ENCODE data around the gene KLHL21. TPM values are rescaled to one million over a fixed set of nuclear protein-coding genes. Genes with fewer than 3 reads are reported as not detected.

KLHL21 gene
- total RNA-seq, 1 experiment from 2014 or later: 17.6 TPM

DNA sequence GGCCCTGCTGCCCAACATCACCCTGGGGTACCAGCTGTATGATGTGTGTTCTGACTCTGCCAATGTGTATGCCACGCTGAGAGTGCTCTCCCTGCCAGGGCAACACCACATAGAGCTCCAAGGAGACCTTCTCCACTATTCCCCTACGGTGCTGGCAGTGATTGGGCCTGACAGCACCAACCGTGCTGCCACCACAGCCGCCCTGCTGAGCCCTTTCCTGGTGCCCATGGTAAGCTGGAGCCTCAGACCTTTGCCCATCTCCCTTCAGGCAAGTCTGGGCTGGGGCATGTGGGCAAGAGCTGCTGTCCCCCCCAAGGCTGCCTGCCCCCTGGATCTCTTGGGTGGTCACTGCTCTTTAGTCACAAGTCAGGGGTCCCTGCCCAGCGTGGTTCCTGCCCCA is 31.7 kb downstream of the KLHL21 start:
- Mint-ChIP-seq H3K4me1 (no peaks in the 10 kb centered on the region), H3K36me3 (no peaks in the 10 kb centered on the region), H3K27ac (no peak overlapping the region), H3K9me3 (peaks cover 6% of the 10 kb centered on the region), H3K27me3 (ENCODE audit: low read depth) (peaks cover 31% of the 10 kb centered on the region), H3K4me3 (no peak overlapping the region)
- ChIA-PET POLR2A (no interaction called here), CTCF (interaction anchor here (0.5 kb wide), 1 partner anchor 61 kb away, joined by 3 read pairs; no protein-coding TSS in a partner anchor)
- ATAC-seq (no peak), DNase-seq (ENCODE audit: low spot score) (no peak)
- no peak for TF ChIP-seq ZNF396 (CRISPR knock-in tag; IDR thresholded peaks at IDR 0.05; ENCODE audit: borderline replicate concordance)
- TF ChIP-seq MYBL2 (CRISPR knock-in tag; IDR thresholded peaks at IDR 0.05): no peak
- TF ChIP-seq RORB (CRISPR knock-in tag; IDR thresholded peaks at IDR 0.05): no peak
- TF ChIP-seq NR1H2 (CRISPR knock-in tag; IDR thresholded peaks at IDR 0.05): no peak
- TF ChIP-seq PRRX2 (CRISPR knock-in tag; IDR thresholded peaks at IDR 0.05): no peak
- TF ChIP-seq ZNF121 (CRISPR knock-in tag; IDR thresholded peaks at IDR 0.05): no peak
- no peak for TF ChIP-seq MXD4 (CRISPR knock-in tag; IDR thresholded peaks at IDR 0.05; ENCODE audit: borderline replicate concordance)
- TF ChIP-seq, protein P1, sequence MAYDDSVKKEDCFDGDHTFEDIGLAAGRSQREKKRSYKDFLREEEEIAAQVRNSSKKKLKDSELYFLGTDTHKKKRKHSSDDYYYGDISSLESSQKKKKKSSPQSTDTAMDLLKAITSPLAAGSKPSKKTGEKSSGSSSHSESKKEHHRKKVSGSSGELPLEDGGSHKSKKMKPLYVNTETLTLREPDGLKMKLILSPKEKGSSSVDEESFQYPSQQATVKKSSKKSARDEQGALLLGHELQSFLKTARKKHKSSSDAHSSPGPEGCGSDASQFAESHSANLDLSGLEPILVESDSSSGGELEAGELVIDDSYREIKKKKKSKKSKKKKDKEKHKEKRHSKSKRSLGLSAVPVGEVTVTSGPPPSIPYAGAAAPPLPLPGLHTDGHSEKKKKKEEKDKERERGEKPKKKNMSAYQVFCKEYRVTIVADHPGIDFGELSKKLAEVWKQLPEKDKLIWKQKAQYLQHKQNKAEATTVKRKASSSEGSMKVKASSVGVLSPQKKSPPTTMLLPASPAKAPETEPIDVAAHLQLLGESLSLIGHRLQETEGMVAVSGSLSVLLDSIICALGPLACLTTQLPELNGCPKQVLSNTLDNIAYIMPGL (CRISPR knock-in tag; IDR thresholded peaks at IDR 0.05): no peak
- no peak for TF ChIP-seq TEAD1 (CRISPR knock-in tag; IDR thresholded peaks at IDR 0.05)
- TF ChIP-seq ZNF263 (CRISPR knock-in tag; IDR thresholded peaks at IDR 0.05; ENCODE audit: low read depth): no peak
- TF ChIP-seq, protein P2, sequence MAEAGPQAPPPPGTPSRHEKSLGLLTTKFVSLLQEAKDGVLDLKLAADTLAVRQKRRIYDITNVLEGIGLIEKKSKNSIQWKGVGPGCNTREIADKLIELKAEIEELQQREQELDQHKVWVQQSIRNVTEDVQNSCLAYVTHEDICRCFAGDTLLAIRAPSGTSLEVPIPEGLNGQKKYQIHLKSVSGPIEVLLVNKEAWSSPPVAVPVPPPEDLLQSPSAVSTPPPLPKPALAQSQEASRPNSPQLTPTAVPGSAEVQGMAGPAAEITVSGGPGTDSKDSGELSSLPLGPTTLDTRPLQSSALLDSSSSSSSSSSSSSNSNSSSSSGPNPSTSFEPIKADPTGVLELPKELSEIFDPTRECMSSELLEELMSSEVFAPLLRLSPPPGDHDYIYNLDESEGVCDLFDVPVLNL (CRISPR knock-in tag; IDR thresholded peaks at IDR 0.05; ENCODE audit: borderline replicate concordance, low read depth): no peak
- TF ChIP-seq GTF2I (CRISPR knock-in tag; conservative IDR thresholded peaks at IDR 0.05): no peak

DNA sequence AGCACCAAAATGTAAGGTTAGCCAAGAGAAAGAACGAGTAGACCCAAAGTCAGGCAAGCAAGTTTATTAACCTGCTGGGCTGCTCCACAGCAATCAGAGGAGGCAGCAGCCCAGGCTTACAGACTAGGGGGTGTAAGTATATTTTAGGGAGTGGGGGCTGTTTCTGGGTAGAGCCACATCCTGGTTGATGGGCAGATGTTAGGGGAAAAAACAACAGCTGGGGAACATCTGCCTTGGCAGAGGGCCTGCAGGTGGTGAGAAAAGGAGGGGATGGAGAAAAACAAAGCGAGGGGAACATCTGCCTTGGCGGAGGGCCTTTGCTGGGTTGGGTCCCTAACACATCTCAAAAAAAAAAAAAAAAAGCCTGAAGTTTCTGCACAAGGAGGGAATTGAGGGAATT is 32.6 kb downstream of the KLHL21 start:
- H3K4me3 Mint-ChIP-seq: no peak overlapping the region
- POLR2A ChIA-PET: no interaction called here
- DNase-seq (ENCODE audit: low spot score): no peak
- H3K27ac Mint-ChIP-seq: no peak overlapping the region
- ATAC-seq: no peak
- peaks cover 31% of the 10 kb centered on the region for H3K27me3 Mint-ChIP-seq (ENCODE audit: low read depth)
- no peaks in the 10 kb centered on the region for H3K4me1 Mint-ChIP-seq
- no peaks in the 10 kb centered on the region for H3K36me3 Mint-ChIP-seq
- CTCF ChIA-PET: no interaction called here
- peaks cover 6% of the 10 kb centered on the region for H3K9me3 Mint-ChIP-seq
- TF ChIP-seq SMAD4 (CRISPR knock-in tag; IDR thresholded peaks at IDR 0.05) (no peak), ZNF396 (CRISPR knock-in tag; IDR thresholded peaks at IDR 0.05; ENCODE audit: borderline replicate concordance) (no peak), ZNF219 (CRISPR knock-in tag; IDR thresholded peaks at IDR 0.05; ENCODE audit: borderline replicate concordance) (no peak), ZNF423 (CRISPR knock-in tag; IDR thresholded peaks at IDR 0.05) (no peak), TCF7 (CRISPR knock-in tag; IDR thresholded peaks at IDR 0.05; ENCODE audit: low read depth) (no peak), PRRX2 (CRISPR knock-in tag; IDR thresholded peaks at IDR 0.05) (no peak), ZNF232 (CRISPR knock-in tag; IDR thresholded peaks at IDR 0.05) (no peak)
- TF ChIP-seq, protein P3, sequence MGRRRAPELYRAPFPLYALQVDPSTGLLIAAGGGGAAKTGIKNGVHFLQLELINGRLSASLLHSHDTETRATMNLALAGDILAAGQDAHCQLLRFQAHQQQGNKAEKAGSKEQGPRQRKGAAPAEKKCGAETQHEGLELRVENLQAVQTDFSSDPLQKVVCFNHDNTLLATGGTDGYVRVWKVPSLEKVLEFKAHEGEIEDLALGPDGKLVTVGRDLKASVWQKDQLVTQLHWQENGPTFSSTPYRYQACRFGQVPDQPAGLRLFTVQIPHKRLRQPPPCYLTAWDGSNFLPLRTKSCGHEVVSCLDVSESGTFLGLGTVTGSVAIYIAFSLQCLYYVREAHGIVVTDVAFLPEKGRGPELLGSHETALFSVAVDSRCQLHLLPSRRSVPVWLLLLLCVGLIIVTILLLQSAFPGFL (CRISPR knock-in tag; IDR thresholded peaks at IDR 0.05; ENCODE audit: borderline replicate concordance): no peak
- TF ChIP-seq, protein P4, sequence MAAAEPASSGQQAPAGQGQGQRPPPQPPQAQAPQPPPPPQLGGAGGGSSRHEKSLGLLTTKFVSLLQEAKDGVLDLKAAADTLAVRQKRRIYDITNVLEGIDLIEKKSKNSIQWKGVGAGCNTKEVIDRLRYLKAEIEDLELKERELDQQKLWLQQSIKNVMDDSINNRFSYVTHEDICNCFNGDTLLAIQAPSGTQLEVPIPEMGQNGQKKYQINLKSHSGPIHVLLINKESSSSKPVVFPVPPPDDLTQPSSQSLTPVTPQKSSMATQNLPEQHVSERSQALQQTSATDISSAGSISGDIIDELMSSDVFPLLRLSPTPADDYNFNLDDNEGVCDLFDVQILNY (CRISPR knock-in tag; IDR thresholded peaks at IDR 0.05): no peak

DNA sequence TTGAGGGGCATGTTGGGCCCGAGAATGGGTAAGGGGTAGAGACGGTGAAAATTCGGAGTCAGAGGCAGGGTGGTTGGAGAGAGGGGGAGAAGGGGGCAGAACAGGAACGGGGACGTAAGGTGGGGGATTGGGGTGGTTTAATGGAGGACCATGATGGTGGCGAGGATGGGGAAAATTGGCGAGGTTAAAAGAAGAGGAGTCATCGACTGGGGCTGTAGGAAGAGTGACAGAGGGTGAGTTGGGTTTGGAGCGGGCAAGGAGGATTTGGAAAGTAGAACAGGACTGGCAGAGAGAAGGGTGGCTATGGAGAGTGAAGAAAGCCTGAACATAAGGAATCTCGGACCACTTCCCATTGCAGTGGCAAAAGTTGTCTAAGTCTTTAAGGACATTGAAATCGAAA is 33.6 kb downstream of the KLHL21 start:
- Mint-ChIP-seq H3K36me3 (no peaks in the 10 kb centered on the region), H3K9me3 (peaks cover 6% of the 10 kb centered on the region), H3K4me3 (no peak overlapping the region), H3K27me3 (ENCODE audit: low read depth) (peaks cover 31% of the 10 kb centered on the region), H3K27ac (no peak overlapping the region), H3K4me1 (no peaks in the 10 kb centered on the region)
- ATAC-seq (no peak), DNase-seq (ENCODE audit: low spot score) (no peak)
- ChIA-PET CTCF (no interaction called here), POLR2A (no interaction called here)
- no peak for TF ChIP-seq NFATC4 (CRISPR knock-in tag; IDR thresholded peaks at IDR 0.05)
- TF ChIP-seq, protein P5, sequence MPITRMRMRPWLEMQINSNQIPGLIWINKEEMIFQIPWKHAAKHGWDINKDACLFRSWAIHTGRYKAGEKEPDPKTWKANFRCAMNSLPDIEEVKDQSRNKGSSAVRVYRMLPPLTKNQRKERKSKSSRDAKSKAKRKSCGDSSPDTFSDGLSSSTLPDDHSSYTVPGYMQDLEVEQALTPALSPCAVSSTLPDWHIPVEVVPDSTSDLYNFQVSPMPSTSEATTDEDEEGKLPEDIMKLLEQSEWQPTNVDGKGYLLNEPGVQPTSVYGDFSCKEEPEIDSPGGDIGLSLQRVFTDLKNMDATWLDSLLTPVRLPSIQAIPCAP (CRISPR knock-in tag; IDR thresholded peaks at IDR 0.05): no peak
- TF ChIP-seq, protein P6, sequence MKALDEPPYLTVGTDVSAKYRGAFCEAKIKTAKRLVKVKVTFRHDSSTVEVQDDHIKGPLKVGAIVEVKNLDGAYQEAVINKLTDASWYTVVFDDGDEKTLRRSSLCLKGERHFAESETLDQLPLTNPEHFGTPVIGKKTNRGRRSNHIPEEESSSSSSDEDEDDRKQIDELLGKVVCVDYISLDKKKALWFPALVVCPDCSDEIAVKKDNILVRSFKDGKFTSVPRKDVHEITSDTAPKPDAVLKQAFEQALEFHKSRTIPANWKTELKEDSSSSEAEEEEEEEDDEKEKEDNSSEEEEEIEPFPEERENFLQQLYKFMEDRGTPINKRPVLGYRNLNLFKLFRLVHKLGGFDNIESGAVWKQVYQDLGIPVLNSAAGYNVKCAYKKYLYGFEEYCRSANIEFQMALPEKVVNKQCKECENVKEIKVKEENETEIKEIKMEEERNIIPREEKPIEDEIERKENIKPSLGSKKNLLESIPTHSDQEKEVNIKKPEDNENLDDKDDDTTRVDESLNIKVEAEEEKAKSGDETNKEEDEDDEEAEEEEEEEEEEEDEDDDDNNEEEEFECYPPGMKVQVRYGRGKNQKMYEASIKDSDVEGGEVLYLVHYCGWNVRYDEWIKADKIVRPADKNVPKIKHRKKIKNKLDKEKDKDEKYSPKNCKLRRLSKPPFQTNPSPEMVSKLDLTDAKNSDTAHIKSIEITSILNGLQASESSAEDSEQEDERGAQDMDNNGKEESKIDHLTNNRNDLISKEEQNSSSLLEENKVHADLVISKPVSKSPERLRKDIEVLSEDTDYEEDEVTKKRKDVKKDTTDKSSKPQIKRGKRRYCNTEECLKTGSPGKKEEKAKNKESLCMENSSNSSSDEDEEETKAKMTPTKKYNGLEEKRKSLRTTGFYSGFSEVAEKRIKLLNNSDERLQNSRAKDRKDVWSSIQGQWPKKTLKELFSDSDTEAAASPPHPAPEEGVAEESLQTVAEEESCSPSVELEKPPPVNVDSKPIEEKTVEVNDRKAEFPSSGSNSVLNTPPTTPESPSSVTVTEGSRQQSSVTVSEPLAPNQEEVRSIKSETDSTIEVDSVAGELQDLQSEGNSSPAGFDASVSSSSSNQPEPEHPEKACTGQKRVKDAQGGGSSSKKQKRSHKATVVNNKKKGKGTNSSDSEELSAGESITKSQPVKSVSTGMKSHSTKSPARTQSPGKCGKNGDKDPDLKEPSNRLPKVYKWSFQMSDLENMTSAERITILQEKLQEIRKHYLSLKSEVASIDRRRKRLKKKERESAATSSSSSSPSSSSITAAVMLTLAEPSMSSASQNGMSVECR (CRISPR knock-in tag; IDR thresholded peaks at IDR 0.05; ENCODE audit: borderline replicate concordance): no peak
- TF ChIP-seq TP53 (CRISPR knock-in tag; IDR thresholded peaks at IDR 0.05): no peak

Data from WTC11 (cell line).